RPMI8226 (cell line): Measurements from ENCODE around the gene PLD4.
A peak's percentile ranks its signal among the peaks of the same experiment; 100 is the strongest.
"Not testable (repeated sequence)": the region's sequence is repeated elsewhere in the genome, so short reads cannot be mapped to it uniquely, and the experiment has no call there.

Source experiments
- DNase-seq: peaks from one replicate; pipeline ENCODE4 v3.0.0-alpha.2; 2015

Gene PLD4

GRCh38 chr14:104886690-104887622 lies 37.7 kb upstream of the PLD4 start:
- DNase-seq, result no peak

- no peak for DNase-seq
These were observed 36.8 kb upstream of the PLD4 start for GRCh38 chr14:104887623-104888488.

GRCh38 chr14:104888489-104889374 lies 35.9 kb upstream of the PLD4 start:
- no peak for DNase-seq

- no peak for DNase-seq
These were observed 35.3 kb upstream of the PLD4 start for GRCh38 chr14:104889375-104889757.

GRCh38 chr14:104890292-104890691 lies 34.4 kb upstream of the PLD4 start:
- not testable (repeated sequence) for DNase-seq

GRCh38 chr14:104891121-104891551 lies 33.5 kb upstream of the PLD4 start:
- DNase-seq, result no peak

GRCh38 chr14:104891664-104892530 lies 32.8 kb upstream of the PLD4 start:
- no peak for DNase-seq

- DNase-seq, result no peak
These were observed 31.9 kb upstream of the PLD4 start for GRCh38 chr14:104892531-104893434.

- peak; percentile 94 for DNase-seq
These were observed 31.1 kb upstream of the PLD4 start for GRCh38 chr14:104893435-104894207.

- no peak for DNase-seq
These were observed 30.1 kb upstream of the PLD4 start for GRCh38 chr14:104894331-104895206.

- peak; percentile 84 for DNase-seq
These were observed 29.4 kb upstream of the PLD4 start for GRCh38 chr14:104895207-104895785.

GRCh38 chr14:104895786-104896661 lies 28.7 kb upstream of the PLD4 start:
- DNase-seq, result peak; percentile 42

- DNase-seq, result no peak
These were observed 27.1 kb upstream of the PLD4 start for GRCh38 chr14:104897330-104898194.

GRCh38 chr14:104898195-104898558 lies 26.5 kb upstream of the PLD4 start:
- no peak for DNase-seq

GRCh38 chr14:104898870-104899510 lies 25.7 kb upstream of the PLD4 start:
- no peak for DNase-seq

GRCh38 chr14:104899781-104900180 lies 24.9 kb upstream of the PLD4 start:
- peak; percentile 58 for DNase-seq
